ENCODE data around the gene CLNS1A.

- TF ChIP-seq, protein P1, sequence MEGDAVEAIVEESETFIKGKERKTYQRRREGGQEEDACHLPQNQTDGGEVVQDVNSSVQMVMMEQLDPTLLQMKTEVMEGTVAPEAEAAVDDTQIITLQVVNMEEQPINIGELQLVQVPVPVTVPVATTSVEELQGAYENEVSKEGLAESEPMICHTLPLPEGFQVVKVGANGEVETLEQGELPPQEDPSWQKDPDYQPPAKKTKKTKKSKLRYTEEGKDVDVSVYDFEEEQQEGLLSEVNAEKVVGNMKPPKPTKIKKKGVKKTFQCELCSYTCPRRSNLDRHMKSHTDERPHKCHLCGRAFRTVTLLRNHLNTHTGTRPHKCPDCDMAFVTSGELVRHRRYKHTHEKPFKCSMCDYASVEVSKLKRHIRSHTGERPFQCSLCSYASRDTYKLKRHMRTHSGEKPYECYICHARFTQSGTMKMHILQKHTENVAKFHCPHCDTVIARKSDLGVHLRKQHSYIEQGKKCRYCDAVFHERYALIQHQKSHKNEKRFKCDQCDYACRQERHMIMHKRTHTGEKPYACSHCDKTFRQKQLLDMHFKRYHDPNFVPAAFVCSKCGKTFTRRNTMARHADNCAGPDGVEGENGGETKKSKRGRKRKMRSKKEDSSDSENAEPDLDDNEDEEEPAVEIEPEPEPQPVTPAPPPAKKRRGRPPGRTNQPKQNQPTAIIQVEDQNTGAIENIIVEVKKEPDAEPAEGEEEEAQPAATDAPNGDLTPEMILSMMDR (IDR thresholded peaks at IDR 0.05 in 8 of 11, conservative IDR thresholded peaks at IDR 0.05 in 3 of 11) = peak in 10 of 11 experiments; percentile 12 to 75 (median 62)
- TF ChIP-seq POLR2A (IDR thresholded peaks at IDR 0.05) = no peak
Measured at GRCh38 chr11:77619576-77620198, 17.9 kb downstream of the CLNS1A start.

All from spleen (tissue), 7 donors.